Measurements from ENCODE around the gene LHX3. TPM values are rescaled to one million over a fixed set of nuclear protein-coding genes. Genes with fewer than 3 reads are reported as not detected.

LHX3 gene
- total RNA-seq (not detected in 2 replicates), polyA plus RNA-seq (not detected in 2 replicates), polyA minus RNA-seq (ENCODE audit: low replicate concordance) (not detected in 2 replicates)
- polyA plus RNA-seq (2012): not detected in 2 replicates

DNA sequence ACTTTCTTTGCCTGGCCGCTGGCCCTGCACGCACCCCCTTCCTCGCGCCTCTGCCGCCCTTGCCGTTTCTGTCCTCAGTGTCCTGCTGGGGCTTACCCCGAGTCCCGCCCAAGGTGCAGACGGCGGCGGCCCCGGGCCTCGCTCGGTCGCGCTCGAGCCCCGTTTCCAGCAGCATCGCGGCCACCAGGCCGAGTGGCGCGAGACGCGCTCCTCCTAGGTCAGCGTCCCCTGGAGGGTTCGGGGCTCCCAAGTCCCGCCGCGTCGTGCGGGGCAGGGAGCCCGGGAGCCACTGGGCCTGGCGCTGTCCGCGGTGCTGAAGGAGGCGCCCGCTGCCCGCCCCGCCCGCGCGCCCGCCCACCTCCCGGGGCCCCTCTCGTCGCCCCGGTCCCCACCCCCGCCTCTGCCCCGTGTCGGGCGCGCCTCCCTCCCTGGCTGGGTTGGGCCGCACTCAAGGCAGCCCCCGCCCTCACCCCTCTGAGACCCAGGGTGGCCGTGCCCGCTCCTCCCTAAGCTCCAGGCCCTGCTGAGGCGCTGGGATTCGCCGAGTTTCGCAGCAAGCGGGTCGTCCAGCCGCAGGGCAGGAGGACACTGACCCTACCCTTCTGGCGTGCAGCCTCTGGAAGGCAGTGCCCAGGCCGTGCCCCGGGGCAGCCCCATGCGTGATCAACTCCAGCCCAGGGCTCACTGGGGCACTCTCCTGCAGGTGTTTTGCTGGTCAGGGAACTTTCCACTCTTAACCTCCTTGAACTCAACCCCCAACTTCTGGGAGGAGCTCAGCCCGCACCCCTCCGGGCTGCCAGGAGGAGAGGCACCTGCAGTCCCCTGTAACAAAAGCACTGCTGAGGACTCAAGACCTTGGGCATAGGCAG lies at the start of gene LHX3:
LHX3 (minus strand) TSS at position 291 of the 869 bp plus-strand sequence; CDS start at position 175, 116 bp downstream.
- Histone ChIP-seq H2AFZ (ENCODE audit: low read length) (no peak within 1 kb of the TSS), H3K27me3 (ENCODE audit: control insufficient read depth, insufficient read depth, low read length) (peaks cover 41% of the 10 kb centered on the region), H3K4me1 (ENCODE audit: control insufficient read depth, extremely low read depth, insufficient read depth, low read length) (no peaks in the 10 kb centered on the region), H3K79me2 (ENCODE audit: control insufficient read depth, insufficient read depth, low read length) (no peaks in the 10 kb centered on the region), H3K4me2 (ENCODE audit: extremely low read depth, insufficient read depth, low read length) (no peak within 1 kb of the TSS), H3K9me3 (ENCODE audit: control insufficient read depth, insufficient read depth, low read depth, low read length) (no peaks in the 10 kb centered on the region), H3K9ac (ENCODE audit: insufficient read depth, low read length) (no peak within 1 kb of the TSS), H3K36me3 (ENCODE audit: control insufficient read depth, insufficient read depth, low read length) (no peaks in the 10 kb centered on the region), H3K27ac (ENCODE audit: insufficient read depth, low read length) (no peak within 1 kb of the TSS), H3K4me3 (replicated peaks in 1 of 4; ENCODE audit: control extremely low read depth in 1 of 4, insufficient read depth in 1 of 4, low read depth in 3 of 4, low read length in 4 of 4) (no peak within 1 kb of the TSS), H4K20me1 (ENCODE audit: control insufficient read depth, extremely low read depth, insufficient read depth, low read length) (no peaks in the 10 kb centered on the region)
- TF ChIP-seq EZH2 (IDR thresholded peaks at IDR 0.05; ENCODE audit: low read length, missing control alignments): no peak
- TF ChIP-seq, protein P1, sequence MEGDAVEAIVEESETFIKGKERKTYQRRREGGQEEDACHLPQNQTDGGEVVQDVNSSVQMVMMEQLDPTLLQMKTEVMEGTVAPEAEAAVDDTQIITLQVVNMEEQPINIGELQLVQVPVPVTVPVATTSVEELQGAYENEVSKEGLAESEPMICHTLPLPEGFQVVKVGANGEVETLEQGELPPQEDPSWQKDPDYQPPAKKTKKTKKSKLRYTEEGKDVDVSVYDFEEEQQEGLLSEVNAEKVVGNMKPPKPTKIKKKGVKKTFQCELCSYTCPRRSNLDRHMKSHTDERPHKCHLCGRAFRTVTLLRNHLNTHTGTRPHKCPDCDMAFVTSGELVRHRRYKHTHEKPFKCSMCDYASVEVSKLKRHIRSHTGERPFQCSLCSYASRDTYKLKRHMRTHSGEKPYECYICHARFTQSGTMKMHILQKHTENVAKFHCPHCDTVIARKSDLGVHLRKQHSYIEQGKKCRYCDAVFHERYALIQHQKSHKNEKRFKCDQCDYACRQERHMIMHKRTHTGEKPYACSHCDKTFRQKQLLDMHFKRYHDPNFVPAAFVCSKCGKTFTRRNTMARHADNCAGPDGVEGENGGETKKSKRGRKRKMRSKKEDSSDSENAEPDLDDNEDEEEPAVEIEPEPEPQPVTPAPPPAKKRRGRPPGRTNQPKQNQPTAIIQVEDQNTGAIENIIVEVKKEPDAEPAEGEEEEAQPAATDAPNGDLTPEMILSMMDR (conservative IDR thresholded peaks at IDR 0.05 in 1 of 2, IDR thresholded peaks at IDR 0.05 in 1 of 2; ENCODE audit: low read depth in 1 of 2, low read length in 2 of 2): no peak
- DNase-seq (ENCODE audit: low read depth in 2 of 2): no peak

DNA sequence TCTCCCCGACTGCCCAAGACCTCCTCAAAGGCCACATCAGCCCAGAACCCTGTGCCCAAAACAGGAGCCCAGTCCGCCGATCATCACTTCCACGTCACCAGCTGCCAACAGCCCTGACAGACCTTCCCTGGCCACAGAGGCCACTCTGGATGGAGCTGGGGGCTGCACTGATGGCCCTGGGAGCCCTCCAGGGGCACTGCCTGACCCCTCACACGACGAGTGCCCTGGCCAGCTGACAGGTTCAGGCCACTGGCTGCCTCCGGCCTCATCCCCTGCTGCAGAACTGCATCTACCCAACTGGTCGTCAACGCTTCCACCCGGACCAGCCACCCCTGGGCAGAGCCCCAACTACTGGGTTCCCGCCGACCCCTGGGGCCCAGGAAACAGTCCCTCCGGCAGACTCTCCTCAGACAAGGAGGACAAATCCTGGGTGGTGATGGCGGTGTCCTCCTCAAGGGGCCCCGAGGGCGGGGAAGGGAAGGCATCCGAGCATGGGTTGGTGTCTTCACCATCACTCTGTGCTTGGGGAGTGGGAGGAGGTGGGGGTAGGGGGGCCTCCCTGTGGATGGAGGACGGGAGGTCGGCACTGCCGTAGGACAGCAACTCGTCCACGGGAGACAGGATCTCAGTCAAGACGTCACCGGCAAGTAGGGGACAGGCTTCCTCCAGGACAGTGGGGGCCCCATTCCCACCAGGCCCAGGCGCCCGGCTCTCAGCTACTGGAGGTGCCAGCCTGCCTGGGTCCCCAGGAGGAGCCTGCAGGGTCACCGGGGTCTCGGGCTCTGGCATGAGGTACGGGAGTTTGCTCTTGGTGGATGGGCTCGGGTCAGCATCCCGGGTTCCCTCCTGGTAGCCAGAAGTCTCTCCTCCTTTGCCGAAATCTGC lies 48.6 kb upstream of the LHX3 start:
- H3K9me3 ChIP-seq (ENCODE audit: control insufficient read depth, insufficient read depth, low read depth, low read length): no peaks in the 10 kb centered on the region
- H3K36me3 ChIP-seq (ENCODE audit: control insufficient read depth, insufficient read depth, low read length): no peaks in the 10 kb centered on the region
- no peaks in the 10 kb centered on the region for H3K79me2 ChIP-seq (ENCODE audit: control insufficient read depth, insufficient read depth, low read length)
- no peak overlapping the region for H3K4me2 ChIP-seq (ENCODE audit: extremely low read depth, insufficient read depth, low read length)
- H3K9ac ChIP-seq (ENCODE audit: insufficient read depth, low read length): no peak overlapping the region
- DNase-seq (ENCODE audit: low read depth in 2 of 2): no peak
- H3K4me3 ChIP-seq (replicated peaks in 1 of 4; ENCODE audit: control extremely low read depth in 1 of 4, insufficient read depth in 1 of 4, low read depth in 3 of 4, low read length in 4 of 4): no peak overlapping the region
- TF ChIP-seq, protein P1 (conservative IDR thresholded peaks at IDR 0.05 in 1 of 2, IDR thresholded peaks at IDR 0.05 in 1 of 2; ENCODE audit: low read depth in 1 of 2, low read length in 2 of 2): no peak
- no peak for TF ChIP-seq EZH2 (IDR thresholded peaks at IDR 0.05; ENCODE audit: low read length, missing control alignments)
- H3K27ac ChIP-seq (ENCODE audit: insufficient read depth, low read length): no peak overlapping the region
- H4K20me1 ChIP-seq (ENCODE audit: control insufficient read depth, extremely low read depth, insufficient read depth, low read length): no peaks in the 10 kb centered on the region
- H2AFZ ChIP-seq (ENCODE audit: low read length): no peak overlapping the region
- peaks cover under 1% of the 10 kb centered on the region for H3K27me3 ChIP-seq (ENCODE audit: control insufficient read depth, insufficient read depth, low read length)
- peaks cover 2% of the 10 kb centered on the region for H3K4me1 ChIP-seq (ENCODE audit: control insufficient read depth, extremely low read depth, insufficient read depth, low read length)

DNA sequence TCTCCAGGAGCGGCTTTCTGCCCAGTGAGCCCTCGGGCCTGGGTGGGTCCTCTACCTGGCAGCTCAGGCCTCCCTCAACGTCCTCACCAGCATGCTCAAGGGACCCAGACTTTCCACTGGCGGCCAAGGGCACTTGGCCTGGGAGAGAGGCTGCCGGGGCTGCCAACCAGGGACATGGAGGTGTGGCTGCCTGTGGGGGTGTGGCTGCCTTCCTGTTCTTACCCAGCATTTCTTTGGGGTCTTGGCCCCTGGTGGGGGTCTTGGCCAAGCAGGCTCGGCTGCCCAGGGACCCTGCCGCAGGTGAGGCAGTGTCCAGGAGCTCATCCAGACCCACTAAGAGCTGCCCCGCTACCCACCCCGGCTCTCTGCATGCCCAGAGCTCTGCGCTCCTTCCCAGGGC lies 47.9 kb upstream of the LHX3 start:
- no peaks in the 10 kb centered on the region for H4K20me1 ChIP-seq (ENCODE audit: control insufficient read depth, extremely low read depth, insufficient read depth, low read length)
- DNase-seq (ENCODE audit: low read depth in 2 of 2): no peak

More for the DNA sequence above, 47.9 kb upstream of the LHX3 start:
- no peaks in the 10 kb centered on the region for H3K36me3 ChIP-seq (ENCODE audit: control insufficient read depth, insufficient read depth, low read length)
- H2AFZ ChIP-seq (ENCODE audit: low read length): no peak overlapping the region
- no peak overlapping the region for H3K9ac ChIP-seq (ENCODE audit: insufficient read depth, low read length)
- no peaks in the 10 kb centered on the region for H3K79me2 ChIP-seq (ENCODE audit: control insufficient read depth, insufficient read depth, low read length)
- TF ChIP-seq, protein P1 (conservative IDR thresholded peaks at IDR 0.05 in 1 of 2, IDR thresholded peaks at IDR 0.05 in 1 of 2; ENCODE audit: low read depth in 1 of 2, low read length in 2 of 2): no peak
- no peak for TF ChIP-seq EZH2 (IDR thresholded peaks at IDR 0.05; ENCODE audit: low read length, missing control alignments)
- H3K27me3 ChIP-seq (ENCODE audit: control insufficient read depth, insufficient read depth, low read length): peaks cover 7% of the 10 kb centered on the region
- H3K4me1 ChIP-seq (ENCODE audit: control insufficient read depth, extremely low read depth, insufficient read depth, low read length): peaks cover 2% of the 10 kb centered on the region
- no peak overlapping the region for H3K4me2 ChIP-seq (ENCODE audit: extremely low read depth, insufficient read depth, low read length)
- H3K9me3 ChIP-seq (ENCODE audit: control insufficient read depth, insufficient read depth, low read depth, low read length): no peaks in the 10 kb centered on the region
- H3K4me3 ChIP-seq (replicated peaks in 1 of 4; ENCODE audit: control extremely low read depth in 1 of 4, insufficient read depth in 1 of 4, low read depth in 3 of 4, low read length in 4 of 4): no peak overlapping the region
- no peak overlapping the region for H3K27ac ChIP-seq (ENCODE audit: insufficient read depth, low read length)
